ENCODE results near the gene GIPR.
"Not testable (repeated sequence)": the region's sequence is repeated elsewhere in the genome, so short reads cannot be mapped to it uniquely, and the experiment has no call there.

Gene GIPR, protein sequence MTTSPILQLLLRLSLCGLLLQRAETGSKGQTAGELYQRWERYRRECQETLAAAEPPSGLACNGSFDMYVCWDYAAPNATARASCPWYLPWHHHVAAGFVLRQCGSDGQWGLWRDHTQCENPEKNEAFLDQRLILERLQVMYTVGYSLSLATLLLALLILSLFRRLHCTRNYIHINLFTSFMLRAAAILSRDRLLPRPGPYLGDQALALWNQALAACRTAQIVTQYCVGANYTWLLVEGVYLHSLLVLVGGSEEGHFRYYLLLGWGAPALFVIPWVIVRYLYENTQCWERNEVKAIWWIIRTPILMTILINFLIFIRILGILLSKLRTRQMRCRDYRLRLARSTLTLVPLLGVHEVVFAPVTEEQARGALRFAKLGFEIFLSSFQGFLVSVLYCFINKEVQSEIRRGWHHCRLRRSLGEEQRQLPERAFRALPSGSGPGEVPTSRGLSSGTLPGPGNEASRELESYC

DNA sequence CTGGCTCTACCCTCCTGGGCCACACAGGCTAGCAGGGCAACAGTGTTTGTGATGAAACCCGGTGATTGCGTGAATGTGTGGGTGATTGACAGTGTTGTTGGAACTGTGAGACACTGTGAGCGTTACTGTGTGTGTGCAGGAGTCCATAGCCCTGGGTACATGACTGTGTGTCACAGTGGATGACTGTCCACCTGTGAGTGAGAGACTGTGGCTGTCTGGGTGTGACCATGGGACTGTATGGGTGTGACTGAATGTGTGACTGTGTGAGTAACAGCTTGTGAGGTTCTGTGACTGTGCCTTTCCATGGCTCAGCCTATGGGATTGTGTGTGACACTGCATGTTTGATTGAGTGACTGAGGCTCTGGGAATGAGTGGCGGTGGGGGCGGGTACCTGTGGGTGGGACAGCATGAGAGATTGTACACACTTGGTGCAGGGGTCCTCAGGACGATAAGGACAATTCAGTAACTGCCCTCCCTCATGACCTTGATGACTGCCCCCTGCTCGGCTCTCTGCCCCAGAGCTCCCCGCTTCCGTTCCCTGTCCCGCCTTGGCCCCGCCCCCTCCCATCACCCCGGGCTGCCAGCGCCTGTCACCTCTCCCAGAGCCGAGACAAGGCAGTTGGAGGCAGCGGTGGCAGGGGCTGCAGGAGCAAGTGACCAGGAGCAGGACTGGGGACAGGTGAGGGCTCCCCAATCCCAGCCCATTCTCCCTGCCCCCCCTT lies at the start of gene GIPR:
Gene GIPR, plus strand, starts transcription at position 602 of the 722 bp plus-strand sequence. CDS start 1,300 bp downstream, outside the sequence.
- DNase-seq (ENCODE audit: low read depth in 2 of 3, low spot score in 2 of 3) = peak in 2 of 3 experiments; percentile 45 to 53

DNA sequence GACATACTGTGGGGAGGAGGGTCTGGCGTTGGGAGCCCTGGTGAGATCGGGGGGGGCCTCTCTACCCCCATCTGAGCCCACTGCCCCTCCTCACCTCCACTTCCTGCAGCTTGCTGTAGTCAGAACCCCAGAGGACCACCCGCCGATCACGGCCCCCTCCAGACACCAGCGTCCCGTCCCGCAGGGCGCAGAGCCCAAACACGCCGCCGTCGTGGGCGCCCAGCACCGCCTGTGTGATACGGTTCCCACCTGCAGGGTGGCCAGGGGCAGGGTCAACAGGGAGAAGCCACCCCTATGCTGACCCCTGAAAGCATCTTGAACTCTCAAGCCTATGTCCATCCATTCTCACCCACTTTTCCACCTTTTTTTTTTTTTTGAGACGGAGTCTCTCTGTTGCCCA lies 46.6 kb upstream of the GIPR start:
- no peak for DNase-seq (ENCODE audit: low read depth in 2 of 3, low spot score in 2 of 3)

DNA sequence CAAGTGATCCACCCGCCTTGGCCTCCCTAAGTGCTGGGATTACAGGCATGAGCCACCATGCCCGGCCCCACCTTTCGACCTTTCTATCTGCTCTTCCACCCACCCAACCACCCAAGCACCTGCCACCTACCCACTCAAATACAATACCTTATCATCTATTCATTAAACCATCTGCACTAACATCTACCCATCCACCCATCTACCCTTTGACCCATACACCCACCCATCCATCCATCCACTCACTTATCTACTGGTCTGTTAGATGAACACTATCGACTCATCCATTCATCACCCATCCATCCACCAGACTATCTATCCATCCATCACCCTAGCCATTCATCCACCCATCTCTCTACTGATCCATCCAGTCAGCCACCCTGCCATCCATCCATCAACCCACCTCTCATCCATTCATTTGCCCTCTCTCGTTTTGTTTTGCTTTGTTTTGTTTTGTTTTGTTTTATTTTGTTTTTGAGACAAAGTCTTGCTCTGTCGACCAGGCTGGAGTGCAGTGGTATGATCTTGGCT lies 46.0 kb upstream of the GIPR start:
- no peak for DNase-seq (ENCODE audit: low read depth in 2 of 3, low spot score in 2 of 3)

DNA sequence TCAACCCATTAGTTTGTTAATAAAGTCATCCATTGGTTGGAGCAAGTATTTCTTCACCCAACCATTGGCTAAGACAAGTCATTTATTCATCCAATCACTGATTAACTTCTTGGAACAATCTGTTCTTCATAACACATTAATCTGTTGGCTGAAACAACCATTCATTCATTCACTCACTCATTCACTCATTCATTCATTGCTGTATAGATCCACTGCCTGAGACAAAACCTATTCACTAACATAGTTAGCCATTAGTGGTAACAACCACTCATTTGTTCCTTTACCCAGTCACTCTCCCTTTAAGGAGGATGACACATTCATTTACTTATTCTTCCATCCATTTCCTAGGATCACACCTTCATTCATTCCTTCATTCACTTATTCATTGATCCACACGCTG lies 44.0 kb upstream of the GIPR start:
- DNase-seq (ENCODE audit: low read depth in 2 of 3, low spot score in 2 of 3) = no peak

DNA sequence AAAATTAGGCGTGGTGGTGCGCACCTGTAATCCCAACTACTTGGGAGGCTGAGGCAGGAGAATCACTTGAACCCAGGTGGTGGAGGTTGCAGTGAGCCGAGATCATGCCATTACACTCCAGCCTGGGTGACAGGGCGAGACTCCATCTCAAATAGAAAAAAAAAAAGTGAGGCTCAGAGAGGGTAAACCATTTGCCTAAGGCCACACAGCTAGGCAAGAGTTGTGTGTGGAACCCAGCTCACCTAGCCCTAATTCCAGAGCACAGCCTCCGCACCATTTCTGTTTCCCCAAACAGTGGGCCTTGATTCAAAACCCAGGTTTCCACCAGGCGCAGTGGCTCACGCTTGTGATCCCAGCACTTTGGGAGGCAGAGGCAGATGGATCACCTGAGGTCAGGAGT lies 39.8 kb upstream of the GIPR start:
- not testable (repeated sequence) for DNase-seq (ENCODE audit: low read depth in 2 of 3, low spot score in 2 of 3)

DNA sequence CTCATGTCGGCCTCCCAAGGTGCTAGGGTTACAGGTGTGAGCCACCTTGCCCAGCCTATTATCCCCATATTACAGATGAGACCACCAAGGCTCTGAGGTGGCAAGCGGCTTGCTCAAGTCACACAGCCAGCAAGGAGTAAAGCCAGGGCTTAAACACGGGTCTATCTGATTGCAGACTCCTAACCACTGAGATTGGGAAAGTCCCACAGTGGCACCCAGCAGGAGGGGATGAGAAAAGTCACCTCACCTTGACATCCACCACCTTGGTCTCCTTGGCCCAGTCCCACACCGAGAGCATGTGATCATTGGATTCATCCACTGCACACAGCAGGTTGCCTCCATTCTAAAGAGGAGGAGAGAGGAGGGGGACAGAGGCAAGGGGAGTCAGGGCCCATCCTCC lies 38.3 kb upstream of the GIPR start:
- DNase-seq (ENCODE audit: low read depth in 2 of 3, low spot score in 2 of 3) = no peak

DNA sequence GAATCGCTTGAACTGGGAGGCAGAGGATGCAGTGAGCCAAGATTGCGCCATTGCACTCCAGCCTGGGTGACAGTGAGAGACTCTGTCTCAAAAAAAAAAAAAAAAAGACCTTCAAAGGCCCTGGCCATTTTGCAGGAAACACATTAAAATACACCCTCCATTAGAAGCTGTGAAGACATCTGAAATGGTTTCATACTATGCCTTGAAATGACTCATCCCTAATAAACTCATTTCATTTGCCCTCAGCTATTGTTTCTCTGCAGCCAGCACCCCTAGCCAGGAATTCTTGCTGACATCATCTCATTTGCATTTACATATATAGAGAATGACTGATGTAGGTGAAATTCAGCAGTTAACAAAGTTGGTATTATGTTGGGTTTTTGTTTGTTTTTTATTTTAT lies 37.6 kb upstream of the GIPR start:
- no peak for DNase-seq (ENCODE audit: low read depth in 2 of 3, low spot score in 2 of 3)

DNA sequence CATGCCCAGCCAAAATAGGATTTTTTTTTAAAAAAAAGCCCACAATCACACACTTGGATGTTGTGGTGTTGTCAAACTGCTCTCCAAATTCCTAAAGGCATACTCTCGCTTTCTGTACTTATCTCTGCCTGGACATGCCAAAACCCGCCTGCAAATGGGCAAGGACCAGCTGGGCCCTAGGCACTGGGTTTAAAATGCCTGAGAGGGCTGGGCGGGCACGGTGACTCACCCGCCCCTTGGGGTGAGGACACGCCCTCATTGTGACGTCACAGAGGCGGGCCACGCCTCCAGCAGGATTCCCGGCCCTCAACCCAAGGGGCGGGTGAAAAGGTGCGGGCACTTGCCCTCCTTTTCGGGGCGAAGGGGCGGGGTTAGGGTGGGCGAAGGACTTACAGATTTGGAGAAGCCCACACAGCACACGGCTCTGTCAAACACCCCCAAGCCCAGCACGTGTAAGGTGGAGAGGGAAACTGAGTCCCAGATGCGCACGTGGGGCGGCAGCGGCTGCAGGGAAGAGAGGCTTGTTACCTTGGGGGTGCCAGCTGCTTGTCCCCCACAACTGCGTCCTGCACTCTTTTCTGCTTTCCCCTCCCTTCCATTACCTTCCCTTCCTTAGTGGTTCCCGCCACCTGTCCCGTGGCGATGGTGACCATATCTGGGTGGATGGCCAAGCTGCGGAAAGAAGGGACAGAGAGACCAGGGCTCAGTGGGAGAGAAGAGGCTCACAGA lies 35.4 kb upstream of the GIPR start:
- peak in 1 of 3 experiments; percentile 26 for DNase-seq (ENCODE audit: low read depth in 2 of 3, low spot score in 2 of 3)

DNA sequence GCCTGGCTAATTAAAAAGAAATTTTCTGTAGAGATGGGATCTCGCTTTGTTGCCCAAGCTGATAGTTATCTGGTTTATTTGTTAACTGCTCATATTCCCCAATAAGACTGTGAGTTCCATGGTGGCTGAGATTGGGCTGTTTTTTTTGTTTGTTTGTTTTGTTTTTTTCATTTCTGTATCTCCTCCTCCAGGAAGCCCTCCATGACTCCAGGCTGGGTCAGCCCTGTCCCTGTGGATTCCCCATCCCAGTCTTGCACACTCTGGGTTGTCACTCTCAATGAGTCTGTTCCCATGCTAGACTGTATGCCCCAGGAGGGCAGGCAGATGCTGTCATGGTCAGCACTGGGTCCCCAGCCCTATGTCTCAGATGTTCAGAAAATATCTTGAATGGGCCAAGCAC lies 31.7 kb upstream of the GIPR start:
- DNase-seq (ENCODE audit: low read depth in 2 of 3, low spot score in 2 of 3) = no peak

DNA sequence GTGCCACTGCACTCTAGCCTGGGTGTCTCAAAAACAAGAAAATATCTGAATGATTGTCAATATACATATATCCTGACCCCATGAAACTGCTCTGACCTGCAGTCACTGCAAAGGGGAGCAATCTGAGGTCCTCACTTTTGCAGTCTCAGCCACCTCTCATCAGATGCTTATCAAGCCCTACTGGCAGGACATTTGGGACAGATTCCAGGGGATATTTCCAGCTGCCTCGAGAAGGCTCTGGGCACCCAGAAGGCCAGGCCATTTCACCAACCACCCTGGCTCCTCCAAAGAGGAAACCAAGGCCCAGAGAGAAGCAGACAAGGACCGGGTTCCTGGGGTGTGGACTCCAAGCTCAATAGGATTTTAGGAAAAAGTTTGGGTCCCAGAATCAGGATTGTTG lies 31.1 kb upstream of the GIPR start:
- no peak for DNase-seq (ENCODE audit: low read depth in 2 of 3, low spot score in 2 of 3)

DNA sequence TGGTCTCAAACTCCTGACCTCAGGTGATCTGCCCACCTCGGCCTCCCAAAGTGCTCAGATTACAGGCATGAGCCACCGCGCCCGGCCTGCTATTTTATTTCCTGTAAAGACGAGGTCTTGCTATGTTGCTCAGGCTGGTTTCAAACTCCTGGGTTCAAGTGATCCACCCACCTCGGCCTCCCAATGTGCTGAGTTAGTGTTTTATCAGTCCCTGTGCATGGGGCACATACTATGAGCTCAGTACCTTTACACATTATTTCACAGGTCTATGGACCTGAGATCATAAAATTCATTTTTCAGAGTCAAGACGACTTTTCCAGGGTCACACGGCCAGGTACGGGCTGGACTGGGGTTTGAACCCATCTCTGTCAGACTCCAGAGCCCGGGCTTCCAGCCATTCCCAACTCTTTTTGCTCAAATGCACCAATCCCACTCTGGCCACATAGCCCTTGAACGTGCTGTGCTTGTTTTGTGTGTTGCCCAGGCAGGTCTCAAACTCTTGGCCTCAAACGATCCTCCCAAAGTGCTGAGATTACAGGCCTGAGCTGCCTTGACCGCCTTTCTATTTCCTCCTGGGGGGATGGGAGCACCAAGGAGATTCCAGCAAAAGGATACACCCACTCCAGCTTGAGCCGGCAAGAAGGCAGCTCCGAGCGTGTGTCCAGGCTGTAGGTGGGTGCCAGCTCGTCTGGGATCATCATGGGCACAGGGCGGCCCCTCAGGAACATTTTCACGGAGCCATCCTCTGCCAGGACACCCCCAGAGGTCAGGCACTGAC lies 29.9 kb upstream of the GIPR start:
- no peak for DNase-seq (ENCODE audit: low read depth in 2 of 3, low spot score in 2 of 3)

DNA sequence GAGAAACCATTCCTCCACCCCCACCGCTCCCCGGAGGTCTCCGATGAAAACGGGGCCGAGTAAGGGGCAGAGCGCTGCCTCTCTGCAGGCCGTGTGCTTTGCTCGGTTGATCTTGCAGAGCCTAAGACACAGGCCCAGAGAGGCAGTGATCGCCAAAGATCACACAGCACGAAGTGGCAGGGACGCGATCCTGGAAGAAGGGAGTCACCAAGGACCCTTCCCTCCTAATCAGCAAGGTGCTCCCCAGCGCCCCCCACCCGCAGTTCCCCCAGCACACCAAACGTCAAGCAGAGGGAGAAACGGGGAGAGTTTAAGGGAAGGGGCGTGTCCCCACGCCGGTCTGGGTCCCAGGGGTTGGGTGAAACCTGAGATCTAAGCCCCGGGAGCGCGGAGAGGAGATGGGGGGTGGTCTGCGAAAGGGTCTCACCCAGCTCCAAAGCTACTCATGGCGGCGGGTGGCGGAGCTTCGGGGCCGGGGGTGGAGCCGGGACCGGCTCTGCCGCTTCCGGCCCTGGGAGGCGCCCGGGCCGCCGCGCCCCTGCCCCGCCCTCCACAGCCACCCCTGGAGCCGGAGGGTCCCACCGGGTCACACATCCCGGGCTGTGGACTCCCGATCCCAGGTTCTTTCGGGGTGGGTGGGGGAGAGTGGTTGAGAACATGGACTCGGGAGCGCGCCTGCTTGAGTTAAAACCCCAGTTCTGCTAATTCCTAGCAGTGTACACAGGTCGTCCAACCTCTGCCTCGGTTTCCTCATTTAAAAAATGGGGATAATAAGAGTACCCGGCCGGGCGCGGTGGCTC lies 28.9 kb upstream of the GIPR start, which contains the start of gene EML2:
Gene EML2, minus strand, starts transcription at position 468 of the 800 bp plus-strand sequence. Its CDS starts 21 bp downstream, at position 447.
- DNase-seq (ENCODE audit: low read depth in 2 of 3, low spot score in 2 of 3) = peak in 2 of 3 experiments; percentile 19 to 23

DNA sequence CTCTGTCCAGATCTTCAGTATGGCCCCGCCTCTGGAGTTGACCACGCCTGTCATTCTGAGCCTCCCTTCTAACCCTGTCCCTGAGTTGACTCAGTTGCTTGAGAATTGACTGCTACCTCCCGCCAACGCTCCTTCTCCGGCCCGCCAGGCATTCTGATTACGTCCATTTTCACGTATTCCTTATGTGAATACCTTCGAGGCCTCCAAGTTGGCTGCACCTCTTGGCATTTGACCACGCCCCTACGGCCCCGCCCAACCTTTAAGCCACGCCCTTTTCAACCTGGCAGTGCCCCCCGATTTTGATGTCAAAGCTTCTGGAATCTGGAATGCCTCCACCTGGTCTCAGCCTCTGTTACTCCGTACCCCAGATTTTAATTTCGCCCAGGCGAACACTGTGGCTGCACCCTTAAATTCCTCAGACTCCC lies 27.2 kb upstream of the GIPR start:
- peak in 1 of 3 experiments; percentile 43 for DNase-seq (ENCODE audit: low read depth in 2 of 3, low spot score in 2 of 3)

DNA sequence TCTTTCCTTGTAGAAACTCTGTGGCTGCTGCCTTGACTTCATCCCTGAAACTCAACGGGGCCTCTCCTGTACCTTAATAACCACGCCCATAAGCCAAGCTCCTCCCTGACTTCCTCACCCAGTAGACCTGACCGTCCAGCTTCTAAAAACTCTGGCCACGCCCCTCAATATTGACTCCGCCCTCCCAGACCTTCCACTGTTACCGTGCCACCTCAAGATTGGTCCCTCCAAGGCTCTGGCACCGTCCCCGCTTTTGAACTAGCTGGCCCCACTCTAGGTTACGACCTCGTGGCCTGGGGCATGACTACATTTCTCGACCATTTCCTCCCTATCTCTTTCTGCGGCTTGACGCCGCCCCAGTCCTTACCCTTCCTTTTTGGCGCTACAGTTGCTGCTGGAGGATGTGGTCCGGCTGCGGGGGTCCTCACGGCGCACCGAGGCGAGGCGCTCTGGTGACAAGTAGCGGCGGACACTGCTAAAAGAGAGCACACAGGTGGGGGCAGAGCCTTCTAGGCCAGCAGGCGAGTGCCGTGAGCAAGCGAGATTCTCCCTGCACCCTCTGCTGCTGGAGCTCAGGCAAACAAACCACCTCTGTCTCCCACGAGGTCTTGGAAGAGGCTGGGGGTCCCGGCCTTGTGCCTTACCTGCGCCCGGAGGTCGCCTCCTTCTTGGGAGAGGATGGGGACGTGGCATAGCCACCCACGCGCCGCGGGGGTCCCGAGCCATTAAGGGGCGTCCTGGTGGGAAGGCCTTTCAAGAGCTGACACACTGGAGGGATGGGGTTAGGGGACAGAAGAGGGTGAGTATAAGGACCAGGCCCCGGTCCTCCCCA lies 26.5 kb upstream of the GIPR start:
- peak; percentile 75 to 83 (median 76) for DNase-seq (ENCODE audit: low read depth in 2 of 3, low spot score in 2 of 3)

DNA sequence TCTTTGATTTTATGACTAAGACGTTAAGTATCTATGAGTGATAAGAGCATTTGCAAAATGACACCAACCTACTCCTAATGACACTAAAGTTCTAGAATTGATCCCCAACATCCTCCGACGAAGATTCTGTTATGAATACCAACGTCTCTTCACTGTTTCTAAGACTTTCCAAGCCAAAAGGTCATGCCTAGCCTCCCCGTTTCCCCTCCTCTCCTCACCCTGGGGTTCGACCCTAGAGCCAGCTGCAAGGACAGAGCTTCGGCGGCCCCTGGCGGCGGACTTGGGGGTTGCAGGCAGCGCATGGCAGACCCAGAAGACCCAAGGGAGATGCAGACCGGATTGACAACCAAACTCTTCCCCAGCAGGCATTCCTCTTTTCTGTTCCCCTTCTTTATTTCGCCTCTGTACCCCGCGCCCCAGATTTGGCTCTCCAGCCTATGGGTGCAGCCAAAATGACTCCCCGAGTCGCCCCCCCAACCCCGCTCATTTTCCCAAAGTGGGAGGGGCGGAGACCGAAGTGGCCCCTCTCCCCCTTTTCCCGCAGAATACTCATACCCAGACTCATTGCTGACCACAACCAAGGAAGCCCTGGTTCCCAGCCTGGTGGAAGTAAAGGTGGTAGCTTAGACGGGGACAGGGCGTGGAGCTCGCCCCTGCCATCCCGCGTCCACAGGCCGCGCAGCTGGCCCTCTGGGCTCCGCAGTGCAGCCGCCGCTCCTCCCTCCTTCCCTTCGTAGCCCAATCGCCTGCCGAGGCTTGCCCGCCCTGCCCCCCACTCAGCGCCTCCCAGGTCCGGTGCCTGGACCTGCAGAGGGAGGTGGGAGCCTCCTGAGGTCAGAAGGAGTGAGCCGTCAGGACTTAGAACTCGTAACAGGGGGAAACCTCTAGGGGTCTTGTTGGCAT lies 24.7 kb upstream of the GIPR start:
- peak; percentile 86 to 98 (median 97) for DNase-seq (ENCODE audit: low read depth in 2 of 3, low spot score in 2 of 3)

DNA sequence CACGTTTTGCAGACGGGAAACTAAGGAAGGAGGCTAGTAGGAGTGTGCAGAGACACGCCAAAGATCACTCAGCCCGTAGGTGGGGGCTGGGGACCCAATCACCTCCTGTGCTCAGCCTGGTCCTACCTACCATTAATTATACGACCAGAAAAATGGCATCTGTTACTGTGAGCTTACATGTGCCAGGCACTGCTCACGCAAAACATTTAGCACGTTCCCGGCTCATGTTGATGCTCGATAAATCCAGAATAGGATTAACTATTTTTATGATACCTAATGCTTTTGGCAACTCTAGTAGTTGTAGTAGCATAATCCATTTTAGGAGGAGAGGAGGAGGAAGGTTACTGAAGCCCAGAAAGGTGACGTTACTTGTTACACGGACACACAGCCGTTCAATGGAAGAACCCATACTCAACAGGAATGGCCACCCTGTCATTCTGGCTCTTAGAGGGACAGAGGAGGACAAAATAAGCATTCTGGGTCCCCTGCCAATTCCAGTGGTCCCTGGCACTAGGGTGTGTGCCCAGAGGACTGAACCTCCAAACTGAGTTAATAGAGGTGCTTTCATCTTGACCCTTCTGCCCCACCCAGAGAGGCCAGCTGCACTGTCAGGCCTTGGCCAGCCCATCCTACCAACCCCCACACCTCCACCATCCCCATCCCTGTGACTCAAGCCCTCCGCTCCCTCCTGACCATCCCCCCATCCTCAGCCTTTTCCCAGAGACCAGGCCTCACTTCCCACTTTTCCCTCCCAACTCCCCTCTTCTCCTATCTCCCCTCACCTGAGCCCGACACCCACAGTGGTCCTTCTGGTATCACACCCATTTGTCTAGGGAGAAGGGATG lies 23.9 kb upstream of the GIPR start:
- no peak for DNase-seq (ENCODE audit: low read depth in 2 of 3, low spot score in 2 of 3)
